ENCODE results near the gene ZBTB6.
"Not testable (repeated sequence)": the region's sequence is repeated elsewhere in the genome, so short reads cannot be mapped to it uniquely, and the experiment has no call there.

ZBTB6 gene

DNA sequence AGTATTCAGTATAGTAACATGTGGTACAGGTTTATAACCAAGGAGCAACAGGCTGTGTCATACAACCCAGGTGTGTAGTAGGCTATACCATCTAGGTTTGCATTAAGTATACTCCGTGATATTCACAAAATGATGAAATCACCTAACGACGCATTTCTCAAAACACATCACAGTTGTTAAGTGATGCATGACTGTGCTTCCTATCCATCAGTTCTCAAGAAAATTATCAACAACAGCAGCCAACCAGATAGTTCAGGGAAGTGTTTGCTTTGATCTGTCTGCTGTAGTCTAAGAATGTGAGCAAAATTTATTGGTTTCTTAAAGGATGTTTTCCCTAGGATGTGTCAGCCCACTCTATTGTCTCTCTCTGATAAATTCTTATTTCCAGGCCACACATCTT is 10.8 kb upstream of the ZBTB6 start:
- DNase-seq (ENCODE audit: low read depth) = no peak

DNA sequence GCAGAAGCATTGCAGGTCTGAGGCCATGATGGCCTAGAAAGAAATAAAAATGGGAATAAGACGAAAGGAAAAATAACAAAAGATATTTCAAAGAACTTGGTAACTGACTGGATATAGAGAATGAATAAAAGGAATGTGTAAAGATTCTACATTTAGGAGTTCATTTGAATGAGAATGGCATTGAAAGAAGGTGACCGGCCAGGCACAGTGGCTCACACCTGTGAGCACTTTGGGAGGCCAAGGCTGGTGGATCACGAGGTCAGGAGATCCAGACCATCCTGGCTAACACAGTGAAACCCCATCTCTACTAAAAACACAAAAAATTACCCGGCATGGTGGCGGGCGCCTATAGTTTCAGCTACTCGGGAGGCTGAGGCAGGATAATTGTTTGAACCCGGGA is 9.6 kb upstream of the ZBTB6 start:
- DNase-seq (ENCODE audit: low read depth) = no peak

DNA sequence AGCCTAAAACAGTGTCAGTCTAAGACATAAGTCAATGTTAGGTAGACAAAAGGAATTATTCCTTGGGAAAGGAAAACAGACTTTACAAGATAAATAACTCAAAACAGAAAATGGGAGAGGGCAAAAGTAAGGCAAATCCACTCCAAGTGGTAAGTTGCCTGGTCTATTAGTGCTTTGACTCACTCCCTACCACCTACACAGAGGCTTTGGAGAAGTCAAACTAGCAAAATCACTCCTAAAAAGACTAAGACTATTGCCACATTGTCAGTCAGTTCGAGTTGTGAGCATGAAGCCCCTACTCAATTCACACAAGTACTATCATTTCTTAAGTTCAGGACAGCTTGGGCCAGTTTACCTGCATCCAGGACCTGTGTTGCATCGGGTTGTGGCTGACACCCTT is 5.2 kb upstream of the ZBTB6 start:
- no peak for DNase-seq (ENCODE audit: low read depth)

DNA sequence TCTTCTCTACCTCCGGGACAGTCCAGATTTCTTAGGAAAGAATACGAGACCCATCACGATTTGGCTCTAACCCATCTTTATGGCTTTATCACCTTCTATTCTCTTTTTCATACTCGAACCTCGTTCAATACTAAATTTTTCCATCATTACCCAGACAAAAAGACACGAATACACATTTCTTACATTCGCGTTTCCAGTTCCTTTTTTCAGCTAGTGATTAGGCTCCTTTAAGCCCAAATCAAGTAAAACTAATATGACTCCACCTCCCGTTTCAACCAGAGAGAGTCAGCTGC is 506 bp downstream of the ZBTB6 start:
- no peak for DNase-seq (ENCODE audit: low read depth)

DNA sequence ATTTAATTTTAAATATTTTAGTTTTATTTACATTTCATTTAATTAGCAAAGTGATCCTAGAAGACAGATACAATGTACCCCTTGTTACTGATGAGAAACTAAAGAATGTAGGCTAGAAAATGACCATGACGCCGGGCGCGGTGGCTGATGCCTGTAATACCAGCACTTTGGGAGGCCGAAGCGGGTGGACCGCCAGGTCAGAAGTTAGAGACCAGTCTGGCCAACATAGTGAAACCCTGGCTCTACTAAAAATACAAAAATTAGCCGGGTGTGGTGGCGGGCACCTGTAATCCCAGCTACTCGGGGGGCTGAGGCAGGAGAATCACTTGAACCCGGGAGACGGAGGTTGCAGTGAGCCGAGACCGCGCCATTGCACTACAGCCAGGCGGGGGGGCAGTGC is 7.0 kb downstream of the ZBTB6 start:
- DNase-seq (ENCODE audit: low read depth) = not testable (repeated sequence)

DNA sequence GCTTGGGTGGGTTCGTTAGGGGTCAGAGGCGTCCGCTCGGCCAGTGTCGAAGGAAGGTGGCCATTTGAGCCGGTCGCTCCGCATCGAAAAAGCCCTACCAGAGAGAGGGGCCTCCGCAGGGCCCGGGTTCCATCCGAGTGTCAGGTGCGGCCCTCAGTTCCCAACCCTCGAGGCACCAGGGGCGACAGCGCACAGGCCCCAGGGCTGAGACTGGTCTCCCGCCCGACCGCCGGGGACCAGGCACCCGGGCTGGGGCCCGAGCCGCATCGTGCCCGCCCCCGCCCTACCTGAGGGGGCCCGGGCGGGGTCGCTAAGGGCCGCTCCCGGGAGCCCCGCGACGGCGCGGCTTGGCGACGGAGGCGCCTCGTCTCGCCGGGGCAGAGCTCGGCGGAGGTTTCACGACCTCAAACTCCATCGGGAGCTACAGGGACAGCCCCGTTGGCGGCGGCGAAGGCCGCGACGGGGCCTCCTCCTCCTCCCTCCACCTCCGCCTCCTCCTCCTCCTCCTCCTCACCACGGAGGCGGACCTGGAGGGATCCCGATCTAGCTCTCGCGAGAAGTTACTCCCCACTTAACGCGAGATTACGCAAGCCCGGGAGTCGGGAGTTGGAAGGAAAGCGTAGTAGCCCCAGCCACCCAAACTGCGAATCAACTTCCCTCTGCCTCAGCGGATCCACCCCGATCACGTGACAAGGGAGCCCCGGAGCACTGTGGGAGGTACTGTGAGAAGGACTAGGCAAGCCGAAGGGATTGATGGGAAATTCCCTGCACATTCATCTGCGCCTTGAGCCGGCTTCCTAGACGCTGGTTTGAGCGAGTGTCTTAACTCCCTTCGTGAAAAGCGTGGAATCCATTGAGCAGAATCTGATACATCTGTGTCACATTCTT is 8.1 kb downstream of the ZBTB6 start, which contains the start of gene RC3H2:
Gene RC3H2, minus strand, starts transcription at position 537 of the 888 bp plus-strand sequence. CDS start 7,850 bp downstream, outside the sequence.
- peak; percentile 92 for DNase-seq (ENCODE audit: low read depth)

DNA sequence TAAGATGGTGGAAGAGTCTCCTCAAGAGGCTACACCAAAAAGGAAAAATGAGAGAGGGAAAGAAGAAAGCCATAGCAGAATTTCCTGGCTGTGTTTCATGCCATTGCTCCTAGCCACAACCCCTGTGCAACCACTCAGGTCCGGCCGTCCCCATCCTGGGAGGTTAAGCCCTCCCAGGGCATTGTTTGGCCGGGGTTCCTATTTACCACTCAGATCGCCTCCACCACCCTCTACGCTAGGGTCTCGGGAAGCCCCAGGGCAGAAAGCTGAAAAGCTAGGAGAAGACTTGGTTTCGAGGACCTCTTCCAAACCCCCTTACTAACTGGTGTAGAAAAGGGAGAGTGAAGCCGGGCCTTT is 8.7 kb downstream of the ZBTB6 start:
- DNase-seq (ENCODE audit: low read depth) = peak; percentile 5

DNA sequence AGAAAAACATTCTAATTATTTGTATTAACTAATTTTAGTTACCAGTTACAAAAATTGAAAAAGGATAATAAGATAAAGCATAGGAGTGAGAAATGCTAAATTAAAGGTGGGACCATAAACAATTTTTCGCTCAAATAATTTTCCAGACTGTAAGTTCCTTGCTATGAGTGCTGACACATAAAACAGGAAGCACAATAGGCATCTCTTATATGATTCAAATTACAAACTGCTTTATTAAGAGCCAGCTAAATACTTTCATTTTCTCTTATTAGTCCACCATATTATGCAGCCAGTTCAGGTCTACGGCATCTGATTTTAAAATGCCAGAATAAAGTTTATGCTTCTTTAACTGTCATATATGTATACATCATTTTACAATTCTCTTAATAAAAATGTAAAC is 12.3 kb downstream of the ZBTB6 start:
- no peak for DNase-seq (ENCODE audit: low read depth)

DNA sequence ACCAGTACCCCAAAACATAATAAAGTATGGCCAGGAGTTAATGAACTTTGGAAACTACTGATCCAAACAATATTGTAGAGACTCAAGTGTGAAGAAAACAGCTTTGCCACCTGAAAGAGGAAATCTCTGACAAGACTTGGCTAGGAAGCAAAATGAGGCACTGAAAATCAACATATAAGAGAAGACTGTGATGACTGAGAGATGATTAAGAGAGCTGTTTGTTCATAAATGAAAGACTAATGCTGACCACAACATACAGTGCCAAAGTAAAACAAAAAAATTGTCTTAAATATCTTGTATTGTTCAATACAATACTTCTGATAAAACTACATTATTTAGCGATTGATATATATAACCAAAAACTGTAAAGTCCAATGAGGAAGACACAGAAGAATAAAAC is 15.2 kb downstream of the ZBTB6 start:
- DNase-seq (ENCODE audit: low read depth) = no peak

DNA sequence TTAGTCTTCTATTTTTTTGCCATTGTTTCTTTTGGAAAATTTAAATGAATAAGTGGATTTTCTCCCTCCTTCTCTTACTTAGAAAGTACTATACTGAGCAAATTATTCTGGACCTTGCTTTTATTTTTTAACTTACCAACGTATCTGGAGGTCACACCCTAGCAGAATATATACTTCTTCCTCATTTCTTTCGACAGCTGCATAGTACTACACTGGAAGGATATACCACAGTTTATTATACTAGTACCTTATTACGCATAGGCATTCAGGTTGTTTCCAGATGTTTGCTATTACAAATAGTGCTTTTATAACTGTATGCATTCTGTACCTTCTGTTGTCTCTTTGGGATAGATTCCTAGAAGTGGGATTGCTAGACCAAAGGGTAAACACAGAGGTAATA is 24.6 kb downstream of the ZBTB6 start:
- DNase-seq (ENCODE audit: low read depth) = no peak

DNA sequence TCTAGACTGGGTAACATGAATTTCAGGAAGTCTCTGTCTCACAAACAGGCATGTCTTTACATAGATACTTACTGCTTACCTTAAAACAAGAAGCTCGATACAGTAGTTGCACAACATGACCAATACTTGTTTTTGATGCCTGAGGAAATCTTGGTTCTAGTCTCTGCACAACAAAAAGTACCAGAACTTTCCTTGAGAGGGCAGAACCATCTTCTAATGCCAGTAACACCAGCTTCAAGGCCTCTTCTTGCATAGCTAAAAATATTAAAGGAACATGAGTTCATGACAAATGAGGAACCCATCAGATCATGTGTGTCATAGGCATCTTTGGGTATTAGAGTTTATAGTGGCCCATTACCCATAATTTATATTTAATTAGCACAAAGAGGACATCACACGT is 30.0 kb downstream of the ZBTB6 start:
- no peak for DNase-seq (ENCODE audit: low read depth)

DNA sequence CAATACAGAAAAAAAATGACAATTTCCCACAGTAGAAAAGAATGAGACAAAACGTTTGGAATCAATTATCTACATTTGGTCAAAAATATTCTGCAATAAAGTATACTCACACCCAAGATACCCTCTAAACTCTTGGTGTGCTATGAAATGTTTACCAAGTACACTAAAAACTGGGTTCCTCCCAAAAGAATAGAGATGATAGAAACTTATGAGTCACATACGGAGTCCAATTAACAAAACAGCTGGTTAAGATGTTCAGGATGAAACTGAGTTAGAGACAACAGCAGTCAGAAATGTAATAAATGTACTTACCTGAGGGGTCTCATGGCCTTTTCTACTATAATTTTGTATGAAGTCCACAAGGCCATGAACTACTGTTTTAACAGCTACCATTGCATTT is 33.7 kb downstream of the ZBTB6 start:
- DNase-seq (ENCODE audit: low read depth) = no peak

DNA sequence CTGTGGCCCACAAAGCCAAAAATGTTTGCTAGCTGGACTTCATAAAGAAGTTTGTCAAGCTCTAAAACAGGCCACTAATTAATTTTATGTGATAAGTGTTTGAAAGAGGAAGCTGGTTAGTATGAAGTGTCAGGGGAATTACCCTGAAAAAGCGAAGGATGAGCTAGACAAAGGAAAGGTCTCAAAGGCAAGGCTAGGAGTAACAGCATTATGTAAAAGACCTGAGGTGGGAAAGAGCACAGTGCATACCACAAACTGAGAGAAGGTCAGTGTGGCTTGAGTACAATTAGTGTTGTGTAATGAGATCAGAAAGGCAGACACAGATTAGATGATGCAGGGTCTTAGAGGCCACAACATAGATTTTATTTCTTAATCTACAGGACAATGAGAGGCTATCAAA is 37.6 kb downstream of the ZBTB6 start:
- DNase-seq (ENCODE audit: low read depth) = no peak

DNA sequence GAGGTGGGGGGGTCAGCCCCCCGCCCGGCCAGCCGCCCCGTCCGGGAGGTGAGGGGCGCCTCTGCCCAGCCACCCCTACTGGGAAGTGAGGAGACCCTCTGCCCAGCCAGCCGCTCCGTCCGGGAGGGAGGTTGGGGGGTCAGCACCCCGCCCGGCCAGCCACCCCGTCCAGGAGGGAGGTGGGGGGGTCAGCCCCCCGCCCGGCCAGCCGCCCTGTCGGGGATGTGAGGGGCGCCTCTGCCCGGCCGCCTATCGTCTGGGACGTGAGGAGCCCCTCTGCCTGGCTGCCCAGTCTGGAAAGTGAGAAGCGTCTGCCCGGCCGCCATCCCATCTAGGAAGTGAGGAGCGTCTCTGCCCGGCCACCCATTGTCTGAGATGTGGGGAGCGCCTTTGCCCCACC is 45.8 kb downstream of the ZBTB6 start:
- not testable (repeated sequence) for DNase-seq (ENCODE audit: low read depth)

DNA sequence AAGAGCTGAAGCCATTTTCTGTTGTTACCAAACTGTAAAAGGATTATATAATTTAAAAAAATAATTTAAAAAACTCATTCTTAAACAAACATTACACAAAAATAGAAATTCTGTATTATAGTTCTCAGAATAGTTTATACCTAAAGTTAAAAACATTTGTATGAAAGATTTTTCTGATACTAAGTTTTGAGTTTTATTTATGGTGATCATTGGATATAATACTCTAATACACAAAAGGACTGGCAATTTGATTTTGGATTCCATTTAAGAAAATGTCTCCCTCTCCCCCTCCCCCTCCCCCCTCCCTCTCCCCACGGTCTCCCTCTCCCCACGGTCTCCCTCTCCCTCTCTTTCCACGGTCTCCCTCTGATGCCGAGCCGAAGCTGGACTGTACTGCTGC is 47.0 kb downstream of the ZBTB6 start:
- no peak for DNase-seq (ENCODE audit: low read depth)

DNA sequence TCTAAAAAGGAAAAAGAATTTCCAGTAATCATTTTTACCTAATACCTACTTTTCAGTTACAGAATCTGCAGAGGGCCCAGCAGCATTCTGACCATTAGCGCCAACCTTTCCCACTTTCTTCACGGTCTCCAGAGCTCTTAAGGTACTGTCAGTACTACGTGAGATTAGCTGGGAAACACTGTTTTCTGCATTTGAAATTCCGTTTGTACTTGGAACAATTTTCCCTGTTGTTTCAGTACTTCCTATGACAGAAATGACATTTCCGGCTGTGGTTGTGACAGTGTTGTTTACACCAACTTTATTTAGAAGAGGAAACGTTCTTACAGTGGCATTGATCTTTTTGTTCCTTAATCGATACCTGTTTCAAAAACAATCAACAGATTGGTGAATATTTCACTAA is 47.8 kb downstream of the ZBTB6 start:
- DNase-seq (ENCODE audit: low read depth) = no peak

DNA sequence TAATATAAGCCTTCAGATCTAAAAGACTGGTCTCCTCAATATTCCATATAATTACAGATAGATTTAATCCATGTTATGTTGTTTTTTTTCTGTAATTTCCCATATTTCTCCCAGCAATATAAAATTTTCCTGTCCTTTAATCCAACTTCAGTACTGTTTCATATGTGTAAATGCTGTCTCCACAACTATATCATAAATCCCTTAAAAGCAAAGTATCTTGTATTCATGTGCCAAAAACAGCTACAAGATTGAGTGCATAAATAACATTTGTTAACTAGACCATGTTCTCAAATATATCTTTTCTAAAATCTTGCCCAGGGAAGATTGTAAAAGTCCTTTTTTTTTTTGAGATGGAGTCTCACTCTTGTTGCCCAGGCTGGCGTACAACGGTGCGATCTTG is 49.7 kb downstream of the ZBTB6 start:
- DNase-seq (ENCODE audit: low read depth) = no peak

DNA sequence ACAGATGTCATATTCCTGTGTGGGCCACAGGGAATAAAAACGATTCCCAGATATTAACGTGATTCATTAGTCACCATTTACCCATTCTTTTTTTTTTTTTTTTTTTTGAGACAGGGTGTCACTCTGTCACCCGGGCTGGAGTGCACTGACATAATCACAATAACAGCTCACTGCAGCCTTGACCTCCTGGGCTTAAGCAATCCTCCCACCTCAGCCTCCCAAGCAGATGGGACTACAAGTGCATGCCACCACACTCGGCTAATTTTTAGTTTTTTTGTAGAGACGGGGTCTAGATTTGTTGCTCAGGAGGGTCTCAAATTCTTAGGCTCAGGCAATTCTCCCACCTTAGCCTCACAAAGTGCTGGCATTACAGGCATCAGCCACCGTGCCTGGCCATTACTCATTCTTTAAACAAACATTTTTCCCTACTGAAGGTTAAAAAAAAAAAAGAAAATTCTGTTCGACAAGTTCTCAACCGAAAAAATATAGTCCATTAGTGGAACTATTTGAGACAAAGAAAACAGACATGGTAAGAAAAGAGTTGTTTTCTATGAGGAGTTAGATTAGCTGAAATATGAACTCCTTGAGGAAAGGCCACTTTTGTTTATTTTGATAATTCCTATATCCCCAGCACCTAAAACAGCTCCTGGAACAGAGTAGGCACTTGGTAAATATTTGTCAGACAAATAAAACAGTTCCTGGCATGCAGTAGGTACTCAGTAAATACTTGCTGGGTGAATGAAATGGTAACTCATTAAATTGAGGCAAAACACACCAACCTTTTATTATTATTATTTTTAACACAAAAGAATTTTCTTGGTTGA is 52.6 kb downstream of the ZBTB6 start:
- no peak for DNase-seq (ENCODE audit: low read depth)
